K562 (cell line): ENCODE data around the gene SIPA1L2. TPM values are rescaled to one million over a fixed set of nuclear protein-coding genes. Genes with fewer than 3 reads are reported as not detected.

Source experiments
- JUND ChIP-seq, 2 experiments: IDR thresholded peaks; 2 replicates in 1 of 2; 3 replicates in 1 of 2; pipeline ENCODE4 v1.6.1; 2011; ENCODE audit warnings: borderline replicate concordance in 2 of 2, low read depth in 2 of 2, low read length in 2 of 2, improper control_type of control experiment in 1 of 2, missing biosample characterization in 1 of 2, missing genetic modification characterization in 1 of 2, missing genetic modification reagents in 1 of 2
- polyA plus RNA-seq, 8 experiments: library from polyadenylated mRNA; depleted of rRNA in 4 of 8; stranded (reverse) in 5 of 8; unstranded in 3 of 8; fragments of >200 nt; fragmentation: Nextera tagmentation in 2 of 8; fragmentation: Illumina TruSeq in 1 of 8; extraction: Ambion mirVana in 2 of 8; extraction: Trizol in 1 of 8; gene quantifications; 2 replicates each; pipeline versions ENCODE4 v1.2.1 to v1.2.3, GENCODE V29; 2011 to 2014; ENCODE audit warnings: inconsistent platforms in 1 of 8, missing spikeins in 1 of 8
- total RNA-seq, 7 experiments: library from RNA; depleted of rRNA in 6 of 7; stranded (reverse); fragments of >200 nt in 6 of 7; fragmentation: Illumina TruSeq in 2 of 7; extraction: Trizol in 2 of 7; gene quantifications; 2 replicates each; pipeline versions ENCODE4 v1.2.1 to v1.2.3, GENCODE V29; 2011 to 2021; ENCODE audit warnings: low replicate concordance in 1 of 7
- TF ChIP-seq, protein P1 (sequence below): IDR thresholded peaks from 2 replicates; pipeline ENCODE4 v1.6.1; 2012; ENCODE audit warnings: low read depth, low read length, improper control_type of control experiment, borderline replicate concordance
- TF ChIP-seq, protein P2 (sequence below): fragments of 250-450 bp; sonication (Bioruptor Pico); IDR thresholded peaks from 2 replicates; pipeline ENCODE4 v1.5.1; 2021; ENCODE audit warnings: mild to moderate bottlenecking

Gene SIPA1L2
- total and polyA plus RNA-seq, 9 of the 15 experiments (the other 6 are each of a cell fraction or from before 2014, with no cell fraction given), result 0.04 to 0.22 (median 0.06) TPM; not detected in 5

DNA sequence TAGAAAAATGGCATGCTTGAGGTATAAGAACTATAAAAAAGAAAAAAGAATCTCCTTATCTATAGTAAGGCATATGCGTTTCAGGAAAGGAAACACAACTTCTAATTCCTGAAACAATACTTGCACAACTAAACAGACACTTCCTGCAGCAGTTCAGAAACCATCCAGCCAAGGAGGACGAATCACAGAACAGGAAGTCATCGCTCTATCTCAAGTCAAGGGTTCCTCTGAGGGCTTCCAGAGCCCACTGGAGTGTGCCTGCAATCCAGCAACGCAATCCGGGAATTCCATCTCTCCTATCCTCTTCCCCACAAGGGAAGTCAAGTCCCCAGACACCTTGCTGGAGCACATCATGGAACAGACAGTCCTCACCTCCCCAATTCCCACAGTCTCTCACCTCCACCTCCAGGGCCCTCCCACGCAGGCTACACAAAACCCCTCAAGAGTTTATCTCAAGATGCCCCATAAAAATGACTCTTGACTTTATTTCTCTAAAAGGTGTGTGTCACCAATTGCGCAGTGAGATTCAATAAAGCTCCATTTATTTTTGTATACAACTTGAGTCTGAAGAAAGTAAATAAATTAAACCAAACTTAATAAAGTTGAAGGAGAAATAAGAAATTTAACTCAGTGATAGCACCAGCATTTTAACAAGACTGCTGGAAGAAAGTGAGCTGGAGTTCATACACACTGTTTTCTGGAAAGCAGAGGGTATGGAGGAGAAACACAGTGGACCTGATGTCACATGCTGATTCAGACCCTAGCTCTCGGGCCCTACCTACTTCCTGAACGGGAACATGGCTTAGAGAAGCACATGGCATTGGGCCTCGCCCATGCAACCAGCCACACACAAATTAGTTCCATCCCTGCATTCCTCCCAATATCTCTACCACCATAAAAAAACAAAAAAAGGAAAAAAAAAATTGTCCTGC, 39.9 kb downstream of the SIPA1L2 start (continued):
- TF ChIP-seq, protein P1, sequence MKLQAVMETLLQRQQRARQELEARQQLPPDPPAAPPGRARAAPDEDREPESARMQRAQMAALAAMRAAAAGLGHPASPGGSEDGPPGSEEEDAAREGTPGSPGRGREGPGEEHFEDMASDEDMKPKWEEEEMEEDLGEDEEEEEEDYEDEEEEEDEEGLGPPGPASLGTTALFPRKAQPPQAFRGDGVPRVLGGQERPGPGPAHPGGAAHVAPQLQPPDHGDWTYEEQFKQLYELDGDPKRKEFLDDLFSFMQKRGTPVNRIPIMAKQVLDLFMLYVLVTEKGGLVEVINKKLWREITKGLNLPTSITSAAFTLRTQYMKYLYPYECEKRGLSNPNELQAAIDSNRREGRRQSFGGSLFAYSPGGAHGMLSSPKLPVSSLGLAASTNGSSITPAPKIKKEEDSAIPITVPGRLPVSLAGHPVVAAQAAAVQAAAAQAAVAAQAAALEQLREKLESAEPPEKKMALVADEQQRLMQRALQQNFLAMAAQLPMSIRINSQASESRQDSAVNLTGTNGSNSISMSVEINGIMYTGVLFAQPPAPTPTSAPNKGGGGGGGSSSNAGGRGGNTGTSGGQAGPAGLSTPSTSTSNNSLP, result no peak
- TF ChIP-seq, protein P2, sequence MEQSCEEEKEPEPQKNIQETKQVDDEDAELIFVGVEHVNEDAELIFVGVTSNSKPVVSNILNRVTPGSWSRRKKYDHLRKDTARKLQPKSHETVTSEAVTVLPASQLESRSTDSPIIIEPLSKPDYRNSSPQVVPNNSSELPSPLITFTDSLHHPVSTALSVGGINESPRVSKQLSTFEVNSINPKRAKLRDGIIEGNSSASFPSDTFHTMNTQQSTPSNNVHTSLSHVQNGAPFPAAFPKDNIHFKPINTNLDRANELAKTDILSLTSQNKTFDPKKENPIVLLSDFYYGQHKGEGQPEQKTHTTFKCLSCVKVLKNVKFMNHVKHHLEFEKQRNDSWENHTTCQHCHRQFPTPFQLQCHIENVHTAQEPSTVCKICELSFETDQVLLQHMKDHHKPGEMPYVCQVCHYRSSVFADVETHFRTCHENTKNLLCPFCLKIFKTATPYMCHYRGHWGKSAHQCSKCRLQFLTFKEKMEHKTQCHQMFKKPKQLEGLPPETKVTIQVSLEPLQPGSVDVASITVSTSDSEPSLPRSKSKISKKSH (CRISPR knock-in tag), result no peak
- no peak for TF ChIP-seq JUND (IDR thresholded peaks at IDR 0.05; ENCODE audit: borderline replicate concordance, low read depth, low read length)
- no peak for TF ChIP-seq JUND (tag; IDR thresholded peaks at IDR 0.05; ENCODE audit: borderline replicate concordance, low read depth, low read length)
- TF ChIP-seq, all 486 proteins: peak for 0
